GM21619 (cell line): Measurements from ENCODE around the gene USP19.

Experiments used
- ATAC-seq: cut with Tn5 transposase; IDR thresholded peaks from one replicate; pipeline ENCODE4 v1.9.1; 2021; ENCODE audit not compliant: unreplicated experiment

USP19 gene

GRCh38 chr3:49133226-49133951 is 12.8 kb upstream of the USP19 start:
- no peak for ATAC-seq

DNA sequence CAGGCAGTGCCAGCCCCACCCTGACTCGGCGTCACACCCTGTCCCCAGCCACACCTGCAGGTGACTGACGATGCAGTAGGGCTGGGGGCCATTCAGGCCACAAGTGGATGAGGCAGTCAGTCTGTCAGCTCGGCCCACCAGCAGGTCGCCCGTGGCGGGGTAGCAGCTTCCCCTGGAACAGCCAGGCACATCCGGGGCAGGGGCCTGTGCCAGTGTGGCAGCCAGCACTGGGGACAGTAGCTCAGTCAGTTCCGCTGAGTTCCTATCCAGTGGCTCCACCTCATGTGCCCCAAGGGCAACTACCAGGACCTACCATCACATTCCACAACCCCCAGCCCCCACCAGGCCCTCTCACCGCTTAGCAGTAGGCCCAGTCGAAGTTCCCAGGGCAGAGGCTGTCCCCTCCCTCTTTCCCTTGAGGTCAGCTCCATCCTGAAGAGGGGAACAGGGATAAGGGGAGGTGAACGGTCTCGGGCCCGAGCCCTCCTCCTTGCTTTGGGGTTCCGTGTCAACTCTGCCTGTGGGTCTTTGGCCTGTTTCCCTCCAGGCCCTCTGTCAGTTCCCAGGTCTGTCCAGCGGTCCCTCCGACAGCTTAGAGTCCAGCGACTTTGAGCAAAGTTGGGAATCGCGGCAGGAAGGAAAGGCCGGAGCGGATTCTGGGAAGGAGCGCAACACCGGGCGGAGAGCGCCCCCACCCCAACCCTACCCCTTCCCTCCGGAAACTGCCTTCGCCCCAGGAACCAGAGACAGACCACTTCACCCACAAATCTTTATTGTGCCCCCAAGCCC is 12.0 kb upstream of the USP19 start, which contains the start of gene LAMB2:
Gene LAMB2, minus strand, starts transcription at position 614 of the 789 bp plus-strand sequence. Its CDS starts 183 bp downstream, at position 431.
- ATAC-seq: no peak

DNA sequence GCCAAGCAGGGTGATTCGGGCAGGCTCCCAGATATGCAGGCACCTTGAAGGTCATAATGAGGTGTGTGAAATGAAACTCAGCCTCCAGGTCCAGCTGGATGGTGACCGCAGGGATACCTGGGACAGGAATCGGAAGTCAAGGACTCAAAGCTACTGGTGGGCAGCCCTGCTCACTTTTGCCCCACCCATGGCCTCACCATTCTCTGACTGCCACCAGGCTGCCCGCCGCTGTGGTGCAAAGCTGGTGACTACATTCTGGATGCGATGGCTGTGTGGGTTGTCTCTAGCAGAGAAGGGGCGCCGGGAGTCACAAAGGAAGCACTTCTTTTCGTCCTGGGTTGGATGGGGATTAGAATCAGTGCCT is 11.4 kb upstream of the USP19 start:
- ATAC-seq: no peak

DNA sequence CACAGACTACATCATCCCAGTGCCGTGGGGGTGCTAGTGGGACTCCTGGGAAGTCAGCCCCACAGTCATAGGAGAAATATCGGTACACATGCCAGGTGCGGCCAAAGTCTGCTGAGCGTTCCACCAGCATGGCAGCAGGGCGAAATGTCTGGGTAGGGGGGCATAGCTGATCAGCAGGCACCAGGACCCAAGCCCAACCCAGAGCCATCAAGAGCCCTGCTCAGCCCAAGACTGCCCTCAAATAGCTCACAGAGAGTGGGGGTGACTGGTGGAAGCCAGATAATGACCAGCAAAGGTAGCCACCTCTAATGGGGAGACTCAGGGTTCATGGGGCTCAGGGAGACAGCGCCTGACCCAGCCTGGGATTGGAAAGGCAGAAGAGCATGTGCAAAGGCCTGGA is 11.0 kb upstream of the USP19 start:
- ATAC-seq: no peak

- no peak for ATAC-seq
Measured at GRCh38 chr3:49131040-49131439, 10.4 kb upstream of the USP19 start.

DNA sequence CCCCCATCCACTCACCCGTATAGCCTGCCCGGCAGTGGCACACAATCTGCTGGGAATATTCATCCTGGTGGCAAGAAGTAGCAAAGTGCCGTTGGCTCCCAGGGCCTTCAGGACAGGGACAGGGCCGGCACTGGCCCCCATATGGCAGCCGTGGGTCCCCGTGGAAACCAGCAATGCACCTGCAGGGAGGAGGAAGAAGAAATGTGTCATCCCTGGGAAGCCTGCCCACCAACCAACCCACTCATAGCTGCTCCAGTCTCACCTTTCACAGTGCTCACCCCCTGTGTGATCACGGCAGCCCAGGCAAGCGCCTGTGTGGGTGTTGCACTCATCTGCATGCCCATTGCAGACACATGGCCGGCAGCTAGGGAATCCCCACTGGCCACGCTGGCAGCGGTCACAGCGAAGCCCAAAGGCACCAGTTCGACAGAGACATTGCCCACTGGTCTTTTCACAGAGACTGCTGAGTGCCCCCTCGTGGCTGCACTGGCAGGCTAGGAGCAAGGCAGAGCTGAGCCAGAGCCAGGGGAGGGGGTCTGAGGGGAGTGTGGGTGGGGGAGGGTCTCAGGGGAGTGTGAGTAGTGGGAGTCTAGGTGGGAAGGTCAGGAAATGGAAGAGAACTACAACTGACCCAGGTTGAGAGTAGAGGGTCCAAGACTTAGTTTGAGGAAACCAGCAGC is 4.5 kb upstream of the USP19 start:
- ATAC-seq: no peak

DNA sequence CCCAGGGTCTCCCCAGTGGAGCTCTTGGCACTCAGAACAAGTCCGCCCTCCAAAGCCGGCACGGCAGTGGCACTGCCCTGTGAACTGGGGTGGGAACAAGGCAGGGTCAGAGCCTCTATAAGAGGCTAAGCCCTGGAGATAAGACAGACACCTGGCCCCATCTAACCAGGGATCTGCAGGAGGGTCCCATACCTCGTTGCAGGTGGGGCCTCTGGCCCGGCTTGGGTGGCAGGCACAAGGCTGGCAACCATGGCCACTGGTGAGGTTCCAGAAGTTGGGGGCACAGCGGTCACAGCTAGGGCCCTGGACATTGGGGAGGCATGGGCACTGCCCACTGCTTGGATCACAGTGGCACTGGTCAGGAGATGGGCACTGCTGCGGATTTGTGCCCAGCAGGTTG is 3.6 kb upstream of the USP19 start:
- no peak for ATAC-seq

- no peak for ATAC-seq
Measured at GRCh38 chr3:49123687-49124086, 3.1 kb upstream of the USP19 start.

- ATAC-seq: no peak
Measured at GRCh38 chr3:49122886-49123545, 2.4 kb upstream of the USP19 start.

DNA sequence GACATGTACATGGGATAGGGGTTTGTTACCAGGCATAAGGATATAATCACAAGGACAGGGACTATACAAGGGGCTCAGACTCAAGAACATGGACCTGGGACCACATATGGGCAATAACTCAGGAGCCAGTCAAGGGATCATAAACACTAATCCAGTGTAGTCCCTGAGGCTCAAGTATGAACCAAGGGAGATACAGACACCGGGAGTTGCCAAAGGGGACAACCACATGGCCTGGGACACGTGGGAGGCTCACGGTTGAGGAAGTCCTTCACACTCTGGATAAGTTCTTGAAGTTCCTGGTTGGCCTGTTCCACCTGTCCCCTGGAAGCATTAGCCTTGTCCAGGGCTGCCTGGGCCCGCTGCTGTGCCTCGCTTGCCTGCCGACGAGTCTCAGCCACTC is 1.8 kb upstream of the USP19 start:
- ATAC-seq: no peak

GRCh38 chr3:49122022-49122421 is 1.4 kb upstream of the USP19 start:
- no peak for ATAC-seq

DNA sequence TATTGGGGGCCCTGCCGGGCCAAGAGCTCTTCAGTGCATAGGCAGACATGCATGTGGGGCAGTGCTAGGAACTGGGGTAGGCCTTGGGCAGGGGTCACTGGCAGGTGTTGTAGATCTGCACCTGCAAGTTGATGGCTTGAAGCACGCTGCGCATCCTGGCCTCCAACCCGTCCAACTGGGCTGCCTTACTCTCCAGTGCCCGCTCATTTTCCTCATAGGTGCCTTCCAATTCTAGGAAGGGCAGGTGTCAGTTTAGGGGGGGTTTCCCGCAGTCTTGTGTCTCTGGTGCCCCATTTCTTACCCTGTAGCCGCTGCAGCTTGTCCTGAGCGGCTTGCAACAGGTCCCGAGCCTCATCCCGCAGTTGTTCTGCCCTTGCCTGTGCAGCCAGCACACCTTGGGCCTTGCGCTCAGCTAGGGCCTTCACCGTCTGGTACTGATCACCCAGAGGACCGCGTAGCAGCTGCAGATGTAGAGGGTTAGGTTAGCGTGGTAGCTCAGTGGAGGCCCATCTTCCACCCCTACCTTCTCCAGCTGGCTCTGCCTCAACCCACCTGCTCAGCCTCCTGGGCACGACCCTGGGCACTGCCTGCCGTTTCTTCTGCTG is 611 bp upstream of the USP19 start:
- no peak for ATAC-seq

- no peak for ATAC-seq
Measured at GRCh38 chr3:49120096-49120437, 556 bp downstream of the USP19 start.

GRCh38 chr3:49119439-49119838 is 1.2 kb downstream of the USP19 start:
- no peak for ATAC-seq

DNA sequence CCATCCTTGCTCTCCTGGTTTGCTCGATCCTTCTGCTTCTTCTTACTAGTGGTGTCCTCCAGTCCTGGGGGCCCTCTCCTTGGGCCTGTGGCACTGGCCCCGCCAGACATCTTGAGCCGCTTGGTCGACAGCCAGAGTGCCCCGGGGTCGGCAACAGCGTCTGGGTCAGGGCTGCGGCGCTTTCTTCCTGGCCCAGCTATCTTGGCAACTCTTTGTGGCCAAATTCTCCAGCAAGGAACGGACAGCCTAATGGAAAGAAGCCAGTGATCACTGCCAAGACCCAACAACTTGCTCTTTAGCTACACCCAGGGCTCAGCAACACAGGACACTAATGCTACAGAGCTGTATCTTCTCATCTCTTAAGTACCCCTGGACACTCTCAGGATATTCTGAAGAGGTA is 1.6 kb downstream of the USP19 start:
- no peak for ATAC-seq

DNA sequence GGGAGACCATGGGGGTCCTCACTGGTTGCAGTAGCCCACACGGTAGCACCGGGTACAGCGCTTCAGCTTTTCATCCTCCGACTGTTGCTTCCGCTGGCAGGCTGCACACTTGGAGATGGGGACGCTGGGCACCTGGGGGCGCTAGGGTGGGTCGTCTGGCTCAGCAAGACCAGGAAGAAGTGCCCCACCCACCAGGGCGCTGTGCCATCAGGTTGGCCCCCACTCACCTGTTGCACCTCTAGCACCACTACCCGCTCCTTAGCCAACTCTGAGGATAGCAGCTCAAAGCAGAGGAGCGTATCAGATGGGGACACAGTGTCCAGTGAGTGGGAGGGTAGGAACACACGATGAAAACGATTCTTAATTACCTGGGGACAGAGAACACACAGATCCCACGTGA is 8.4 kb downstream of the USP19 start:
- no peak for ATAC-seq

DNA sequence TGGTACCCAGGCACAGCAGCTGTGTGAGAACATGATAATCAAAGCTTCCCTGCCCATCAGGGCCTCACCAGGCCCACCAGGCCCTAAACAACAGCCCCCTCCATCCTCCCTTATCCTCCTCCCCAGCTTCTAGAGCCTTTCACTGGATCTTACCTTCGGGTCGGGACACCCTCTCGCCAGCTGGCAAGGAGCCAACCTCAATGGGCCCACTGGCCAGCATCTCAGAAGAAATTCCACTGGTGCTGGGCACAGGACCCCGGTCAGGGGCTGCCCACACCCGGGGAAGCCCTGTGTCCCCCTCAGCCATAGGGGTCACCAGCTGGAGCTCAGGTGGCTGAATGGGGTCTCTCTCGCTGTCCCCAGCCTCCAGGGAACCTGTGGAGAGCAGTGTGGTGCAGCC is 9.3 kb downstream of the USP19 start:
- no peak for ATAC-seq

DNA sequence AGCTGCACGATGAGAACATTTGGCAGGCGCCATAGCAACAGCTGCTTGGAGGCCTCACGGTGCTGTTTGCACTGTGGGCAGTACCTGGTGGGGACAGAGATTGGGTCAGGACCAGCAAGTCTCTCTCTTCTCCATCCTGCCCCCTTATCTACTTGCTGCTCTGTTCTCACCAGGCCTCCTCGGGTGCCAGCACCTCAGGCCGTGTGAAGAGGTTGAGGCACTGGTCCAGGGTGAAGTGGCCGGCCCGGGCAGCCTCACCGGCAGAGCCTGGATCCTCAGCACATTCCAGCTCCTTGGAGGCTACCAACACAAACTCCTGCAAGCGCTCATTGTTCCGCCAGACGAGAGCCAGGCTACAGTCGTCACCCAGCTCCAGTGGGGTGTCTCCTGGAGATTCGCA is 9.8 kb downstream of the USP19 start:
- ATAC-seq: no peak

GRCh38 chr3:49108346-49108745 is 12.3 kb downstream of the USP19 start:
- no peak for ATAC-seq

DNA sequence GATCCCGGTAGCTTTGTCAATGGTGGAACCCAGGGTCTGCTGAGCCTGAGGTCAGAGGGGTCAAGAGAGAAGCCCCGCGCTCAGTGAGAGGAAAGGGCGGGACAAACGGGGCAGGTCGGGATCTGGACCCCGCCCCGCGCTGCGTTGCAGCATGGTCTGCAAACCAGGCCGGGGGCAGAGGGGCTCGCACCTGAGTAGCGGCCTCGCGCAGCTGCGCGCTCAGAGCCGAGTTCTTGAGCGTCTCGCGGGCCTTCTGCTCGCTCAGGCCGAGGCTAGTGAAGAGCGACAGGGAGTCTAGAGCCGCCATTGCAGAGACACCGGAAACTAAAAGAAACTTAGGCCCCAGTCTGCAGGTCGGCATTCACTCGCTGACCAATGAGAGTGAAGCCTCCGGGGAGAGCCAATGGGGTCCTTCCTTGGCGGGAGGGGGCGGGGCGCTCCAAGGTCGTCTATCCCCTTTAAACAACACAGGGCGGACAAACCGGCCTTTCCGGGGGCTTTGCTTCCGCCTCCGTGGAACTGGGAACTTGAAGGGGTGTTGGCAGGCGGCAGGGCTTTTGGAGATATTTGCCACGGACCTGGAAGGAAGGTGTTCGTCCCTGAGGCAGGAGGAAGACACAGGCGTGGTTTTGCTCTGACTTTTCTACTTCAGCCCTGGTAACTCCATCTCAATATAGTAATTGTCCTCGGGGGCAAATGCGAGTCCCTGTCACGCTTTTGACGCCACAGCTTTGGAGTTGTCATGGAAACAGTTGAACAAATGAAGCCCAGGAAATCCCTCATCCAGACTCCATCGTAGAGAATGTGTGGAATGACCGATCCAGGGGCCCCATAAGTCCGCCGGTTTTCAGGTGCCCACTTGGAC is 16.0 kb downstream of the USP19 start, which contains the start of gene QARS1:
Gene QARS1, minus strand, starts transcription at position 331 of the 865 bp plus-strand sequence. Its CDS starts 24 bp downstream, at position 307.
- peak; percentile 95 for ATAC-seq
